GM21576 (cell line): Measurements from ENCODE around the gene IL1RAP.
"Not testable (repeated sequence)": the region's sequence is repeated elsewhere in the genome, so short reads cannot be mapped to it uniquely, and the experiment has no call there.

ENCODE experiments used
- ATAC-seq: cut with Tn5 transposase; IDR thresholded peaks from one replicate; pipeline ENCODE4 v1.9.1; 2021; ENCODE audit warnings: mild to moderate bottlenecking, moderate library complexity; ENCODE audit not compliant: unreplicated experiment

The IL1RAP gene

DNA sequence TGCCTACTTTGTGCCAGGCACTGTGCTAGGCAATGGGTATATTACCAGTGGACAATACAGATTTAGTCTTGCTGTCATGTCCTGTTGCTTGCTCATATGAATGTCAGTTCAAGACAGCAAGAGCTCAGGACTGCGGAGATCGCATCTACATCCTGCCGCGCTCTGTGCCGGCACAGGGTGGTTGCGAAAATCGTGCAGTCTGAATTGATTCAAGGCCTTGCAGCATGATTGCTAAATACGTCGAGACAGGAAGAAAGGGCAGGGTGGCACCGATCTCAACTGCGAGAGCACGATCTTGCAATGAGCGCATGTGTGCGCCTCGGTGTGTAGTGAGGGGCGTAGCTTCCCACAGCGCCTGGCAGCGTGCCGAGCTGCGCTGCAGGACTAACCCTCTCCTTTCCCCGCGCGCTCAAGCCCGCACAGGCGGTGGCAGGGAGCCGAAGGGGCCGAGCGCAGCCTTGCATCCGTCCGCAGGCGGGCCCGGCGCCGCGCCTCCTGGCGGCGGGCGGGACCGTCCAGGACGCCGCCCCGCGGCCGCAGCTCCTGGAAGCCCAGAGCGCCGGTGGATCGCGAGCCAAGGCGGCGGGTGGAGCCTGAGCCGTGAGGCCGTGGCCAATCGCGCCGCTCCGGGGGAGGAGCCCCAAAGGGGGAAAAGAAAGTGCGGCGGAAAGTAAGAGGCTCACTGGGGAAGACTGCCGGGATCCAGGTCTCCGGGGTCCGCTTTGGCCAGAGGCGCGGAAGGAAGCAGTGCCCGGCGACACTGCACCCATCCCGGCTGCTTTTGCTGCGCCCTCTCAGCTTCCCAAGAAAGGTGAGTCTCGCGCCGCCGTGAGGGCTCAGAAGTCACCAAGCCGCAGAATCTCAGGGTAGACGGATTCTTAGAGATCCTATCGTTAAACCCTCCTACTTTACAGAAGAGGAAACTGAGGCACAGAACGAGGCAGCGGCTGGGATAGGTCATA lies at the start of gene IL1RAP:
TSS of gene IL1RAP (plus strand) at position 677 of the 962 bp plus-strand sequence. CDS start 50,205 bp downstream, outside the sequence.
- peak; percentile 99 for ATAC-seq

- ATAC-seq, result no peak
Observed at GRCh38 chr3:190467922-190468321, 46.0 kb upstream of the IL1RAP start.

DNA sequence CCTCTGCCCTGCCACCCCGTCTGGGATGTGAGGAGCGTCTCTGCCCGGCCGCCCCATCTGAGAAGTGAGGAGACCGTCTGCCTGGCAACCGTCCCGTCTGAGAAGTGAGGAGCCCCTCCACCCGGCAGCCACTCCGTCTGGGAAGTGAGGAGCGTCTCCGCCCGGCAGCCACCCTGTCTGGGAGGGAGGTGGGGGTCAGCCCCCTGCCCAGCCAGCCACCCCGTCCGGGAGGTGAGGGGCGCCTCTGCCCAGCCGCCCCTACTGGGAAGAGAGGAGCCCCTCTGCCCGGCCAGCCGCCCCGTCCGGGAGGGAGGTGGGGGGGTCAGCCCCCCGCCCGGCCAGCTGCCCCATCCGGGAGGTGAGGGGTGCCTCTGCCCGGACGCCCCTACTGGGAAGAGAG lies 40.6 kb upstream of the IL1RAP start:
- ATAC-seq, result not testable (repeated sequence)

- ATAC-seq, result no peak
Observed at GRCh38 chr3:190481779-190482178, 32.1 kb upstream of the IL1RAP start.

- ATAC-seq, result no peak
Observed at GRCh38 chr3:190485830-190486532, 27.9 kb upstream of the IL1RAP start.

DNA sequence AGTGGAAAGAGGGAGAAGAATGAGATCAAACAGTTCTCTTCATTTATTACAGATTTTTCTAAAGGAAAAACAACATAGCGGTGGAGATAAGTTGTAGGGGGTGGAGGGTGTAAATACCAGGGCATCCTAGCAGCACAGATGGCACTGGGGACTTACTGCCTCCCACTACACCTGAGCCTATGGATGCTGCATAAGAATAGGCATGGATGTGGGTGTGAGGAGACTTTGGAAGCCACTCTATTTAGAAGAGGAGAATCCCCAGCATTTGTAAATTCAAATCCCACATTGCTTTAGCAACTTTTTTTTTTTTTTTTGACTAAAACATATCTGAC lies 27.4 kb upstream of the IL1RAP start:
- no peak for ATAC-seq

DNA sequence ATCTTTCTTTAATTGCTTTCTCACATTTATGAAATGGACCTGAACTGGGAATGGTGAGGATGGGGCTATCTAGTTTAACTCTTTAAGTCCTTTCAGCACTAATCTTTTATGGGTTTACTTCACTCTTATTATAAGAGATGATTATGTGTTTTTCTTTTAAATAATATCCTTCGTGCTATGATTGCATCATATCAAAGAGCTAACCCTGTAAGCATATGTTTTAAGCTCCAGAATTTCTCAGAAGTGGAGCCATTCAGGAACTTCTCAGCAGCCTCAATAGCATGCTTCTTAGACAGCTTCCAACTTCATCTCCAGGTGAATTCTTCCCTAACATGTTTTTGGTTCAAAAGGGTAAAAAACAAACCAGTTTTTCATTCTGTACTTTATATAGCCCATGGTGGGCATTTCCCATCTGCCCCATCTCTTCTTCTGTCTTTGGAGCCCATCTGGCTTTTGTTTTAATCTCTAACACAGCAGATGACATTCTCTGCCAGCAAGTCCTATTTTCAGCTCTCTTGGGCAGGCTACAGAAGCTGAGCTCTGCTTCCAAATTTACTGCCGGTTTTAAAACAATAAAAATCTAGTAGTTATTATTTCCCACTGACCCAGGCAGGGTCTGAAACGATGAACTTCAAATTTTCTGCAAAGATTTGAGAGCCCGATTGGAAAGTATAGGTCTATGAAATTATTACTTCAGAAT lies 26.8 kb upstream of the IL1RAP start:
- ATAC-seq, result no peak

DNA sequence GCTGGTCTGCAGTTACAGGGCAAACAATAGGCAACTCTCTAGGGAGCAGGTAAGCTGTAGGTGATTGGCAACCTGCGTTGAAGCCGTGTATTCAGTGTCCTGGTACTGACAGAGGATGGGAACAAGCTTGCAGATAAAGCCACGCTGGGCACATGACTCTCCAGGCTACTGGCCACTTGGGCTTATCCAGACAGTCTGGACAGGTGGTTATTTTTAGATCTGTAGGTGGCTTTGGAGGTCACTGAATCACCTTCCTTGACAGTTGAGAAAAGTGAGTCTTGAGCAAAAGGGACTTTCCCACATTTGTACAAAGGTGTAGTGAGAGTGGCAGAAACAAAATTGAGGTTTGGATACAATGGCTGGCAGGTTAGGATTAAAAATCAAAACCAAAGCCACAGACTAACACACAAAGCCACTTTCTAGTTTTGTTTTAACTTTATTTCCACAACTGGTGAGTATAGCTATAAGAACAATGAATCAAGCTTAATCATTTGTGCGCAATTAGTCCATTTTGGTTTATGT lies 22.3 kb upstream of the IL1RAP start:
- ATAC-seq, result no peak

GRCh38 chr3:190492129-190492528 lies 21.8 kb upstream of the IL1RAP start:
- ATAC-seq, result no peak

- ATAC-seq, result no peak
Observed at GRCh38 chr3:190492966-190493365, 20.9 kb upstream of the IL1RAP start.

DNA sequence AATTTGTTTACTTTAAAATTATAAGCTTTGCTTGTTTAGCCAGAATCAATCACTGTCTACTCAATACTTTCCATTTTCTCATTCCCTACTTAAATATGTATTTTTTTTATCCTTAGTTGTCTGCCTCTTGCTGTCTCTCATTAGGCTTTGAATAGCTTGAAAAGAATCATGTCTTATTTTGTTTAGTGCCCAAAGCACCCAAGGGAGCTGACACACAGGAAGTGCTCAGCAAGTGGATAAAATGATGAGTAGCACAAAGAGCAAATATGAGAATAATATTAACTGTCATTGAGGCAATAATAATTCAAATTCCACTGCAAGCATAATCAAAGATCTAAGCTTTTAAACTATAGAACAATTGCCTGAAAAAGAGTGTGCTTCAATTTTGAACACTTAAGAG lies 19.0 kb upstream of the IL1RAP start:
- ATAC-seq, result no peak

DNA sequence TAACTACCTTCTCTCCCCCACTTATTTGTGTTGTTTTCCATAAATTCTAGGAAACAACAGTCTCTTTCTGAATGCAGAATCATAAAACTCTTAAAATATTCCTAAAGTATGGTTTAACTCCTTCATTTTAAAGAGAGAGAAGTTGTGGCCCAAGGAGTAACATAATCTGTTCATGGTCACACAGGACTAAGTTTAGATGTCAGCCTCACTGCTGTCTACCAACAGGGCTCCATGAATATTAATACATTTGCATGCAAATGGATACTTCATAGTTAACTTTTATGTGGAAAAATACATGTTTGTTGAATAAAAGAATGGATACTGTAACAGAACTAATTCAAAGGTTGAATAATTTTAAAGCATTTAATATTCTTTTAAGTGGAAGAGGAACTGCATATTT lies 18.5 kb upstream of the IL1RAP start:
- ATAC-seq, result no peak

- ATAC-seq, result no peak
Observed at GRCh38 chr3:190495796-190496195, 18.1 kb upstream of the IL1RAP start.

- ATAC-seq, result no peak
Observed at GRCh38 chr3:190496859-190497258, 17.0 kb upstream of the IL1RAP start.

- no peak for ATAC-seq
Observed at GRCh38 chr3:190497811-190498210, 16.1 kb upstream of the IL1RAP start.

- ATAC-seq, result no peak
Observed at GRCh38 chr3:190498293-190498692, 15.6 kb upstream of the IL1RAP start.

- ATAC-seq, result no peak
Observed at GRCh38 chr3:190499122-190499521, 14.8 kb upstream of the IL1RAP start.

DNA sequence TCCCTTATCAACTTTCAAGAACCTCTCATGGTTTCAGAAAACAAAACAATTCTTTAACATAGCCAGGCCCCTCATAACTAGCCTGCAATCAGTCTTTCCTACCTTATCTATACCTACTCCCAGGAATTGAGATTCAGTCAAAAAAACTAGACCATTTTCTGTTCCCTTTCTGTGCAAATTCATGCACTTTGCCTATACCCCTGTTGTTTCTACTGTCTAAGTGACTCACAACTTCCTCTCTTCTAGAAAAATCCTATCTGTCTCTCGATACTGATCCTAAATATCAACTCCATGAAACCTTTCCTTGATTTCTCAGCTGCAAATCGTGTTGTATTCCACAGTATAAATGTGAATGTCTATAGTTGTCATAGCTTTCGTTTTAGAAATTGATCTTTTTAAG lies 10.9 kb upstream of the IL1RAP start:
- no peak for ATAC-seq

GRCh38 chr3:190504354-190505125 lies 9.3 kb upstream of the IL1RAP start:
- ATAC-seq, result no peak

DNA sequence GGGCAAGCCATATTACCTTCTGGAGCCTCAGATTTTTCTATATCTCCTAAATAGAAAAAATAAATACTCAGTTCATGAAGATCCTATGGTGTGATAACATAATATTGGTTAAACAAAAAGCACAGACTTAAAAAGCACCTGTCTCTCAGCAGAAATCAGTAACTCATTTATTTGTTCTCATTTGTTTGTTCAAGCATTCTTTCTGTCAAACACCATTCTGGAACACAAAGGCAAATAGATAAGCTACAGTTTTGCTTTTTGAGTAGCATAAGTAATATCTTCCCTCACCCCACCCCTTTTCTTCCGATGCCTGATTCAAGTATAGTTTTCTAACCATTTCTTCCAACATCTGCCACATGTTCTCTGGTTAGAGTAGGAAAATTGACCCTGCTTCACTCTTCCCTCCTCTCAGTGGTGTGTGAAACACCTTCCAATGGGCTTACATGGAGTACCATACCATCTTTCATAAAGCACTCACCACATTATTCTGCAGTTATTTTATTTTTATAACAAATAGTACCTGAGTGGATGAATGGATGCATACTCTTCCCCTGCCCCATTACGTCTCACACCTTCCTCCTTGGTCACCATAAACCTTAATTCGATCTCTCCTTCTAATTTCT lies 8.4 kb upstream of the IL1RAP start:
- ATAC-seq, result no peak
